ENCODE measurements around the gene NGEF. TPM values are rescaled to one million over a fixed set of nuclear protein-coding genes. Genes with fewer than 3 reads are reported as not detected.

Gene NGEF
- total and polyA plus RNA-seq, 9 of the 15 experiments (the other 6 are each of a cell fraction or from before 2014, with no cell fraction given) = 0.07 to 0.17 (median 0.09) TPM; not detected in 6

- Histone ChIP-seq H3K79me2 (ENCODE audit: control insufficient read depth, insufficient read depth, low read length) (no peaks in the 10 kb centered on the region), H3K27me3 (ENCODE audit: control insufficient read depth in 2 of 2, insufficient read depth in 2 of 2, low read length in 2 of 2) (peaks cover 0 to 40% of the 10 kb centered on the region in 2 experiments; a peak in 3 of 5 replicates), H3K9me3 (replicated peaks; ENCODE audit: control insufficient read depth, insufficient read depth, low read depth, low read length) (no peaks in the 10 kb centered on the region), H4K20me1 (replicated peaks; ENCODE audit: control insufficient read depth, insufficient read depth, low read length) (no peaks in the 10 kb centered on the region), H3K4me3 (no peak overlapping the region), H3K4me2 (ENCODE audit: insufficient read depth, low read length) (no peak overlapping the region), H3K9ac (ENCODE audit: insufficient read depth in 1 of 2, low read depth in 2 of 2, low read length in 2 of 2) (no peak overlapping the region), H2AFZ (ENCODE audit: low read depth, low read length) (no peak overlapping the region), H3K36me3 (ENCODE audit: control insufficient read depth, insufficient read depth, low read length) (no peaks in the 10 kb centered on the region), H3K27ac (ENCODE audit: extremely low read depth, low read depth, low read length) (no peak overlapping the region), H3K4me1 (replicated peaks in 1 of 2; ENCODE audit: control insufficient read depth in 2 of 2, insufficient read depth in 2 of 2, low read length in 2 of 2) (peaks cover 0 to 5% of the 10 kb centered on the region in 2 experiments; a peak in 2 of 5 replicates), H3K9me1 (ENCODE audit: control insufficient read depth, insufficient read depth, low read length) (no peaks in the 10 kb centered on the region)
- FAIRE-seq (no peak), DNase-seq (ENCODE audit: extremely low read depth in 1 of 4, low spot score in 3 of 4) (no peak), ATAC-seq (no peak)
- in situ Hi-C loops (cut with MboI) = no loop called here
- WGBS (ENCODE audit: insufficient coverage, low coverage, missing lambda C conversion rate) = 10% methylated on average over 2 of the region's 3 CpGs
- BruUV-seq (replicated peaks) = no TSS peak
- ChIA-PET CTCF (ENCODE audit: low intra/inter-chr PET ratio) (no interaction called here), POLR2A (interaction anchor here (0.6 kb wide), 2 partner anchors 12 to 156 kb away, joined by 3 to 4 read pairs; no protein-coding TSS in a partner anchor)
- intact Hi-C loops (cut with micrococcal nuclease) = loop anchor here (10.0 kb wide), 1 partner anchor 208 kb away; the partner anchor contains the start of gene ATG16L1
- TF ChIP-seq E2F8 (IDR thresholded peaks at IDR 0.05; ENCODE audit: low read depth, partially characterized antibody) = no peak
- no peak for TF ChIP-seq NR2C1 (IDR thresholded peaks at IDR 0.05)
- no peak for TF ChIP-seq NR2C1 (tag; IDR thresholded peaks at IDR 0.05)
- TF ChIP-seq TARDBP (IDR thresholded peaks at IDR 0.05) = no peak
- no peak for TF ChIP-seq RAD21 (CRISPR knock-in tag; conservative IDR thresholded peaks at IDR 0.05 in 1 of 2, IDR thresholded peaks at IDR 0.05 in 1 of 2)
These were observed 34.1 kb upstream of the NGEF start for GRCh38 chr2:233047206-233047605.

Measured in K562 (cell line).